B cell (primary cell): ENCODE data around the gene SMARCD2.
"Not testable (repeated sequence)": the region's sequence is repeated elsewhere in the genome, so short reads cannot be mapped to it uniquely, and the experiment has no call there.

Experiments used
- CTCF ChIP-seq: fragments of 200-600 bp; IDR thresholded peaks from one replicate; pipeline ENCODE4 v1.8.0; 2022; ENCODE audit warnings: antibody characterized with exemption, mild to moderate bottlenecking
- EZH2 ChIP-seq: IDR thresholded peaks from 2 replicates; pipeline ENCODE4 v1.6.1; 2012; ENCODE audit warnings: borderline replicate concordance, low read depth, mild to moderate bottlenecking, moderate library complexity, low read length; ENCODE audit not compliant: insufficient read depth, poor library complexity, severe bottlenecking

DNA sequence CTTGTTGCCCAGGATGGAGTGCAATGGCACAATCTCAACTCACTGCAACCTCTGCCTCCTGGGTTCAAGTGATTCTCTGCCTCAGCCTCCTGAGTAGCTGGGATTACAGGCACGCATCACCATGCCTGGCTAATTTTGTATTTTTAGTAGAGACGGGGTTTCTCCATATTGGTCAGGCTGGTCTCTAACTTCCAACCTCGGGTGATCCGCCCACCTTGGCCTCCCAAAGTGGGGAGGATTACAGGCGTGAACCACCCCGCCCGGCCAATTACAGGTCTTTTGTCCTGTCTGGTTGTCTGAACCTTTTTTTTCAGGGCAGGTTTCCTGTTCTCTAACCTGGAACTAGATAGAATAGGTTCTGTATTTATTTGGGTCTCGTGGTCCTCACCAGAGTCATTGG, 13.9 kb upstream of the SMARCD2 start:
- TF ChIP-seq CTCF, EZH2: not testable (repeated sequence)
